HepG2 (cell line): Measurements from ENCODE around the gene HDAC10.

Experiments used
- EZH2 ChIP-seq: conservative IDR thresholded peaks from 2 replicates; pipeline ENCODE4 v1.6.1; 2012; ENCODE audit warnings: mild to moderate bottlenecking, low read depth, low read length, moderate library complexity
- ZNF136 ChIP-seq: sonication (generic); formaldehyde crosslinking; IDR thresholded peaks from 2 replicates; pipeline ENCODE4 v1.8.1; 2022; ENCODE audit warnings: low read depth, mild to moderate bottlenecking, moderate library complexity, missing genetic modification reagents

DNA sequence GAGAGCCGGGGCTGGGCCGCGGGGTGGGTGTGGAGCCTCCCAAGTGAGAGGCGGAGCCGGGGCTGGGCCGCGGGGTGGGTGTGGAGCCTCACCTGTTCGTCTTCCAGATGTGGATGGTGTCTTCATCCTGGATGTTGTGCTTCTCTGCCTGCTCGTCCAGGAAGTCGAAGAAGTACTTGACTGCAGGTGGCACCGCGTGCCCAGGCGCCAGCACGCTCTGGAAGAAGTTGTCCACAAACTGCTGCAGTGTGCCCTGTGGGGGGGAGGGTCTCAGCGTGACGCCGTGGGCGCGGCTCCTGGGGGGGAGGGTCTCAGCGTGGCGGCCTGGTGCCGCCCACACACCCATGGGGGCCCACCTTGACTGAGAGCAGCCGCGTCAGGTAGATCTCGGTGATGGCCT, 26.7 kb upstream of the HDAC10 start:
- TF ChIP-seq EZH2, result no peak
- TF ChIP-seq ZNF136, result no peak
